Neural cell (in vitro differentiated cells): ENCODE measurements around the gene STX17. TPM values are rescaled to one million over a fixed set of nuclear protein-coding genes. Genes with fewer than 3 reads are reported as not detected.

Experiments
- H2AFZ ChIP-seq: fragments of 200-600, 300-800 bp; sonication (generic), shearing (Covaris generic); 2 replicates; pipeline ENCODE4 v1.6.0; 2014; ENCODE audit warnings: low read depth, mild to moderate bottlenecking, antibody characterized with exemption, low read length, moderate library complexity
- H3F3A ChIP-seq: fragments of 200-600 bp; shearing (Covaris generic); 2 replicates; pipeline ENCODE4 v1.6.1; 2016; ENCODE audit warnings: mild to moderate bottlenecking, moderate library complexity, mixed read lengths, antibody characterized with exemption, low read length; ENCODE audit not compliant: insufficient read depth, poor library complexity, severe bottlenecking
- H3K27ac ChIP-seq: fragments of 200-600, 300-800 bp; sonication (generic), shearing (Covaris generic); 2 replicates; pipeline ENCODE4 v1.5.1; 2014; ENCODE audit warnings: mild to moderate bottlenecking, low read length, moderate library complexity
- H3K27me3 ChIP-seq: fragments of 300-800, 200-600 bp; sonication (generic), shearing (Covaris generic); 2 replicates; pipeline ENCODE4 v1.6.0; 2014; ENCODE audit warnings: mild to moderate bottlenecking, low read depth, low read length, moderate library complexity; ENCODE audit not compliant: insufficient read depth
- H3K36me3 ChIP-seq: fragments of 300-800, 200-600 bp; sonication (generic), shearing (Covaris generic); 2 replicates; pipeline ENCODE4 v1.5.1; 2014; ENCODE audit warnings: mild to moderate bottlenecking, antibody characterized with exemption, low read length, moderate library complexity; ENCODE audit not compliant: insufficient read depth
- H3K4me2 ChIP-seq: fragments of 300-800, 200-600 bp; sonication (generic), shearing (Covaris generic); 2 replicates; pipeline ENCODE4 v1.6.0; 2014; ENCODE audit warnings: mild to moderate bottlenecking, low read length
- H3K4me3 ChIP-seq: fragments of 300-800, 200-600 bp; sonication (generic), shearing (Covaris generic); 2 replicates; pipeline ENCODE4 v1.5.1; 2014; ENCODE audit warnings: mild to moderate bottlenecking, low read length, moderate library complexity
- H3K79me2 ChIP-seq: fragments of 200-600 bp; shearing (Covaris generic); replicated peaks from 2 replicates; pipeline ENCODE4 v1.6.0; 2014; ENCODE audit warnings: mild to moderate bottlenecking, low read length, moderate library complexity; ENCODE audit not compliant: insufficient read depth
- H3K9ac ChIP-seq: fragments of 300-800, 200-600 bp; sonication (generic), shearing (Covaris generic); 2 replicates; pipeline ENCODE4 v1.6.1; 2016; ENCODE audit warnings: mild to moderate bottlenecking, low read length, mixed read lengths
- H3K9me2 ChIP-seq: fragments of 200-600 bp; shearing (Covaris generic); 2 replicates; pipeline ENCODE4 v1.6.1; 2016; ENCODE audit warnings: mild to moderate bottlenecking, low read length, mixed read lengths; ENCODE audit not compliant: insufficient read depth
- H3K9me3 ChIP-seq: fragments of 200-600, 300-800 bp; sonication (generic), shearing (Covaris generic); 2 replicates; pipeline ENCODE4 v1.6.1; 2016; ENCODE audit warnings: mild to moderate bottlenecking, mixed run types, low read length, moderate library complexity, mixed read lengths
- H4K20me1 ChIP-seq: fragments of 200-600 bp; shearing (Covaris generic); 2 replicates; pipeline ENCODE4 v1.6.1; 2016; ENCODE audit warnings: mild to moderate bottlenecking, mixed run types; ENCODE audit not compliant: insufficient read depth
- CTCF ChIP-seq: fragments of 450-650 bp; IDR thresholded peaks from 2 replicates; pipeline ENCODE4 v1.5.1; 2014; ENCODE audit warnings: antibody characterized with exemption, mild to moderate bottlenecking, moderate library complexity; ENCODE audit not compliant: poor library complexity, severe bottlenecking
- EP300 ChIP-seq: fragments of 450-650 bp; conservative IDR thresholded peaks from 2 replicates; pipeline ENCODE4 v1.6.1; 2014; ENCODE audit warnings: antibody characterized with exemption, mild to moderate bottlenecking, moderate library complexity; ENCODE audit not compliant: poor library complexity, severe bottlenecking
- EZH2 ChIP-seq: fragments of 200-600, 300-800 bp; shearing (Covaris generic), sonication (generic); IDR thresholded peaks from 2 replicates; pipeline ENCODE4 v1.6.1; 2014; ENCODE audit warnings: antibody characterized with exemption, low read length, borderline replicate concordance, mild to moderate bottlenecking; ENCODE audit not compliant: insufficient read depth, poor library complexity, severe bottlenecking
- MXI1 ChIP-seq: fragments of 450-650 bp; conservative IDR thresholded peaks from 2 replicates; pipeline ENCODE4 v1.6.1; 2014; ENCODE audit warnings: antibody characterized with exemption, mild to moderate bottlenecking; ENCODE audit not compliant: poor library complexity, severe bottlenecking
- POLR2AphosphoS5 ChIP-seq: IDR thresholded peaks from 2 replicates; pipeline ENCODE4 v1.6.1; 2012
- RAD21 ChIP-seq: fragments of 450-650 bp; conservative IDR thresholded peaks from 2 replicates; pipeline ENCODE4 v1.6.1; 2014; ENCODE audit warnings: antibody characterized with exemption, mild to moderate bottlenecking, moderate library complexity
- REST ChIP-seq: IDR thresholded peaks from 2 replicates; pipeline ENCODE4 v1.6.1; 2012; ENCODE audit warnings: borderline replicate concordance
- SMC3 ChIP-seq: fragments of 450-650 bp; conservative IDR thresholded peaks from 2 replicates; pipeline ENCODE4 v1.6.1; 2014; ENCODE audit warnings: antibody characterized with exemption, mild to moderate bottlenecking, moderate library complexity; ENCODE audit not compliant: poor library complexity
- TAF1 ChIP-seq: IDR thresholded peaks from 2 replicates; pipeline ENCODE4 v1.6.1; 2012; ENCODE audit warnings: low read depth
- polyA plus RNA-seq: library from polyadenylated mRNA; depleted of rRNA; stranded (reverse); fragments of >200 nt; gene quantifications from 2 replicates; pipeline ENCODE4 v1.2.3, GENCODE V29; 2014

STX17 gene
- polyA plus RNA-seq, 1 donor from 2014 or later: 3.3 TPM

- Histone ChIP-seq H3K9me2 (no peaks in the 10 kb centered on the region), H3K4me3 (no peak overlapping the region), H3K27ac (no peak overlapping the region), H3K27me3 (no peaks in the 10 kb centered on the region), H3K79me2 (no peaks in the 10 kb centered on the region), H3F3A (no peaks in the 10 kb centered on the region), H3K4me2 (no peak overlapping the region), H4K20me1 (no peaks in the 10 kb centered on the region), H2AFZ (no peak overlapping the region), H3K9ac (no peak overlapping the region), H3K36me3 (no peaks in the 10 kb centered on the region), H3K9me3 (no peaks in the 10 kb centered on the region)
- no peak for TF ChIP-seq EZH2
Measured at GRCh38 chr9:99973455-99973854, 67.0 kb downstream of the STX17 start.

GRCh38 chr9:99977033-99977792 lies 70.8 kb downstream of the STX17 start:
- Histone ChIP-seq H3K9me2 (no peaks in the 10 kb centered on the region), H3K4me3 (no peak overlapping the region), H3K79me2 (no peaks in the 10 kb centered on the region), H3K9ac (no peak overlapping the region), H3K4me2 (no peak overlapping the region), H2AFZ (no peak overlapping the region), H3K36me3 (no peaks in the 10 kb centered on the region), H3K27me3 (no peaks in the 10 kb centered on the region), H3F3A (no peaks in the 10 kb centered on the region), H3K9me3 (no peaks in the 10 kb centered on the region), H4K20me1 (no peaks in the 10 kb centered on the region), H3K27ac (no peak overlapping the region)
- TF ChIP-seq EP300 (no peak), RAD21 (no peak), REST (no peak), CTCF (no peak), EZH2 (no peak), TAF1 (no peak), SMC3 (no peak), MXI1 (no peak), POLR2AphosphoS5 (no peak)

- no peaks in the 10 kb centered on the region for H3K27me3 ChIP-seq
- H3F3A ChIP-seq: no peaks in the 10 kb centered on the region
- H3K4me3 ChIP-seq: no peak overlapping the region
- H3K27ac ChIP-seq: no peak overlapping the region
- H3K9me3 ChIP-seq: no peaks in the 10 kb centered on the region
- H3K79me2 ChIP-seq: no peaks in the 10 kb centered on the region
- TF ChIP-seq POLR2AphosphoS5 (no peak), EZH2 (no peak), TAF1 (no peak), CTCF (no peak), MXI1 (no peak), SMC3 (no peak), REST (no peak)
- H2AFZ ChIP-seq: no peak overlapping the region
- H3K9ac ChIP-seq: no peak overlapping the region
- H3K9me2 ChIP-seq: no peaks in the 10 kb centered on the region
- no peaks in the 10 kb centered on the region for H4K20me1 ChIP-seq
- no peak overlapping the region for H3K4me2 ChIP-seq
- no peaks in the 10 kb centered on the region for H3K36me3 ChIP-seq
Measured at GRCh38 chr9:99978221-99978620, 71.8 kb downstream of the STX17 start.
